GM18511 (cell line): ENCODE measurements around the gene CTNNBIP1.
A peak's percentile ranks its signal among the peaks of the same experiment; 100 is the strongest.

Experiments used
- ATAC-seq: cut with Tn5 transposase; IDR thresholded peaks from one replicate; pipeline ENCODE4 v1.9.1; 2021; ENCODE audit warnings: mild to moderate bottlenecking, moderate library complexity; ENCODE audit not compliant: unreplicated experiment

Gene CTNNBIP1

DNA sequence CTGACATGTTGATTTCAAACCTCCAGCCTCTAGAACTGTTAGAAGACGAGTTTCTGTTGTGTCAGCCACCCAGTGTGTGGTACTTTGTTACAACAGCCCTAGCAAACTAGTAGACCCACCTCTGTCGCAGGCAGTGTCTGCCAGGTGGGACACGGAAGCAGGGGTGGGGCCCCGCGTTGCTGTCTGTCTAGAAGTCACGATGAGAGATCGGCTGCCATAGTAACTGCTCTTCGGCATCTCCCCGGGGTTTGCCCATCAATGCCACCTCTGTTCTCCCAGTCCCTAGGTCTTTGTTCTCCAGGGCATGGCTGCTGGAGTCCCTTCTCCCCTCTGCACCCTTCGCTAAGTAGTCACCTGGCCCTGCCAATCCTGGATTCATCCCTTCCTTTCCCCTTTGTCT lies 71.1 kb downstream of the CTNNBIP1 start:
- ATAC-seq = no peak

GRCh38 chr1:9836632-9836960 lies 73.5 kb downstream of the CTNNBIP1 start:
- ATAC-seq = no peak

DNA sequence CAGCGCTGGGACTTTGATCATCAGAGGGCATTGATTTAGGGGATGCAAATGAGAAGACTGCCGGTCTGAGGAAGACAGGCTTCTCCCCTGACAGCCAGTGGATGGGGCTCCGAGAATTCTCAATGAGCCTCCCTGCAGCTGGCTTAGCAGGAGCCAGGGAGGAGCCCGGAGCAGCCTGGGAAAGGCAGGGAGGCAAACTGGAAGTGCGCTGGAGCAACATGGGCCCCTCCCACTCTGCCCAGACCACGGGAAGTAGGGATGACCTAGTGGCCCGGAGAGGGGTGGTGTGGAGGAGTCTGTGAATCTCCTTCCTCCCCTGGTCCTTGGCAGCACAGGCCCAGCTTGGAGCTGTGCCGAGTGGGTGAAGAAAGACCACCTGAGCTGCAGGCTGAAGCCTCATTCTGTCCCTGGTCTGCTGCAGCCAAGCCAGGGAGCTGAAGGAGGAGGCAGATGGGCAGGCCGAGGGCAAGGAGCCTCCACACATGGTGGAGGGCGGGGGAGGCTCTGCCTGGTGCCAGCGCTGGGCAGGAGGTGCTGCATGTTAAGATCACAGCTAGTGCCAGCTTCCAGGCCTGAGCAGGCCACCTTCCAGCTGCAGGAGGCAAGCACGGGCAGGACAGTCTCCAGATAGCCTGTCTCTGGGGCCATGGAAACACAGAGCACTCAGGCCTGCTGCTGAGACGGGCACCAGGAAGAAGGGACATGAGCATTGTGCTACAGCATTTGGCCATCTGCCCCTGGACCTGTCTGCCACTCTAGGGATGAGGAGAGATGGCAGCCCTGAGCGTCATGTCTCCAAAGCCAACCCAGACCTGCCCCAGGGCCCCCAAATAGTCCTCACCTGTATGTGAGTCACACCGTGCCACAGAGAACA lies 74.1 kb downstream of the CTNNBIP1 start:
- no peak for ATAC-seq

- ATAC-seq = no peak
Measured at GRCh38 chr1:9835404-9835757, 74.7 kb downstream of the CTNNBIP1 start.

DNA sequence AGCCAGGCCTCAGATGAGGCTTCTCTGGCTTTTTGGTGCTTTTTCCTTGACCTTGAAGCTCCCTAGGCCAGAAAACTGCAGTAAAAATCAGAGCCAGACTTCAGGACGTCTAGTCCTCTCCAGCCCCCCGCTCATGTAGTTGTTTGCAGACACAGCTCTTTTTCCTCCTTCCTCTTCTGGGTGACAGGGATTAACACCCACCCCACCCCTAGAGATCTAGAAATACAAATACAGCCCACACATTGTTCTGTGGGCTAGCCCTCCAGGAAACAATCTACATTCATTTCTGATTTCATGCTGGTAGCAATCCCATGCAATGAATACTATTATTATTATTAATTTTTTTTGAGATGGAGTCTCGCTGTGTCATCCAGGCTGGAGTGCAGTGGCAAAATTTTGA lies 76.4 kb downstream of the CTNNBIP1 start:
- ATAC-seq = no peak

DNA sequence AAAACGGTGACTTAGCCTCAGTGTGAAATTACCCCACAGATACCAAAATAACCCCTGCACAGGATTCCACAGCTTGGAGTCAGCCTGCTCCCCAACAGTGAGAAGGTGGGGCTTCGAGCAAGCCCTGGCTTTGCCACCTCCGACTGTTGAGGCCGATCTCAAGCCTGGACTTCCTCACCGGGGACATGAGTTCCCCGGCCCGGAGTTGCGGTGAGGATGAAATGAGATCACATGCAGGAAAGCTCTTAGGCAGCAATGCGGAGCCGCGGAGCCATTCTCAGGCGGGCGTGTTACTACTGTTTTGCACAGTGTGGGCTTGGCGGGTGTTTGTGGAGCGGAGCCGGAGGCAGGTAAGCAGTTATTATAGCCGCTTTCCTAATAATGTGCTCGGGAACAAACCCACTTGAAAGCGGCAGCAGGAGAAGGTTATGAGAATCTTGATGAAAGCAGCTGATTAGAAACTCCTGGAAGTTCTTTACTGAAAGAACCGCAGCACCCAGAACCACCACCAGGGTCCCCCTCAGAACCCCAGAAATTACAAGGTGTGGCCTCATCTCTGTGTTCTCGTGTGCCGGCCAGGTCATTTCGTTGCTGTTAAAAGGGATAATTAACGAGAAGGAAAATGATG lies 82.4 kb downstream of the CTNNBIP1 start:
- ATAC-seq = no peak

- no peak for ATAC-seq
Measured at GRCh38 chr1:9826616-9827015, 83.5 kb downstream of the CTNNBIP1 start.

DNA sequence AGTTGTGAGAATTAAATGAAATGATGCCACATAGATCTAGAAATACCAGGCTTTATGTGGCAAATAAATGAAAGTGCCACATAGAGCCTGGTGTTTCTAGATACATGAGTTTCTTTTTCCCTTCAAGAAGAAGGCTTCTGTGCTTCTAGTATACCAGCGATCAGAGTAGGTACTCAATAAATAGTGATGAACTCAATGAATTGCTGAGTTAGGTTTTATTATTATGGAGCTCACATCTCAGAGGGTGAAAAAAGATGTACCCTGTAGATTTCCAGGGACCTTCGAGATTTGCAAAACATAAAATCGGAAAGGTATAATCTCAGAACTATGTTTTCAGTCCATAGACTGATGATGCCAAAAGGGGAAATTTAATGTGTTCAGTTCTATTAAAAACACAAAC lies 84.0 kb downstream of the CTNNBIP1 start:
- ATAC-seq = no peak

- ATAC-seq = no peak
Measured at GRCh38 chr1:9825093-9826074, 84.7 kb downstream of the CTNNBIP1 start.

DNA sequence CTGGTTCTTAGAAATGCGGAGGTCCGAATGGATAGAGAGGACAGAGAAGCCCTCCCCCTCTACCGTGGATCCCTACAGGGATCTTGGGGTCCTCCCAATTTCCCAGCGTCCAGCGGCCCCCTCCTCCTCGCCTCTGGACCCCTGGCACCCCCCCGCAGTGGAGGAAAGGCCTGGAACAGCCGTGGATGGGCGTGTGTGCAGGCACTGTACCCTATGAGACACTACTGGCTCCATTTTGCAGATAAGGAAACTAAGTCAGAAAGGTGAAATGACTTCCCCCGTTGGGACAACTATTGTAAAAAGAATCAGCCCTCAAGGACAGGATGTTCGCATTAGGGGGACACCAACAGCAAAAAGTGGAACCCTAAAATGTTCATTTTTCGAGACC lies 85.4 kb downstream of the CTNNBIP1 start:
- ATAC-seq = no peak

GRCh38 chr1:9823943-9824701 lies 85.9 kb downstream of the CTNNBIP1 start, which contains the start of gene CLSTN1:
Gene CLSTN1 (minus strand): TSS chr1:9823965. CDS start chr1:9823733, 232 bp downstream.
- ATAC-seq = peak; percentile 62

GRCh38 chr1:9823693-9823942 lies 86.5 kb downstream of the CTNNBIP1 start:
- ATAC-seq = no peak

- ATAC-seq = no peak
Measured at GRCh38 chr1:9822897-9823692, 87.0 kb downstream of the CTNNBIP1 start.

- ATAC-seq = no peak
Measured at GRCh38 chr1:9822490-9822889, 87.6 kb downstream of the CTNNBIP1 start.

GRCh38 chr1:9821710-9822109 lies 88.4 kb downstream of the CTNNBIP1 start:
- no peak for ATAC-seq

- no peak for ATAC-seq
Measured at GRCh38 chr1:9820521-9820920, 89.5 kb downstream of the CTNNBIP1 start.

DNA sequence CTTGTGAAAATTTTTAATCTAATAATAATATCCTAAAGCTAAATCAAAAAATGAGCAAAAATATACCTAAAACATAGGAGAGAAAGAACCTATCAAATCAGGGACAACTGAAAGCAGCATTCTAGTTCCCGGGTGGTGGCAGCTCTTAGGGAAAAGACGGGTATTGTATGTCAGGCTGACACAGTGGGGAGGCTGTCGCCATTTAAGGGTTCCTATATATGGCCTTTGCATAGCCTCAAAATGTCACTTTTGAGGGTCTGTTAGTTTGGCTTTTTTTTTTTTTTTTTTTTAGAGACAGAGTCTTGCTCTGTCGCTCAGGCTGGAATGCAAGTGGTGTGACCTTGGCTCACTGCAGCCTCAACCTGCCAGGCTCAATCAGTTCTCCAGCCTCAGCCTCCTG lies 92.3 kb downstream of the CTNNBIP1 start:
- no peak for ATAC-seq

DNA sequence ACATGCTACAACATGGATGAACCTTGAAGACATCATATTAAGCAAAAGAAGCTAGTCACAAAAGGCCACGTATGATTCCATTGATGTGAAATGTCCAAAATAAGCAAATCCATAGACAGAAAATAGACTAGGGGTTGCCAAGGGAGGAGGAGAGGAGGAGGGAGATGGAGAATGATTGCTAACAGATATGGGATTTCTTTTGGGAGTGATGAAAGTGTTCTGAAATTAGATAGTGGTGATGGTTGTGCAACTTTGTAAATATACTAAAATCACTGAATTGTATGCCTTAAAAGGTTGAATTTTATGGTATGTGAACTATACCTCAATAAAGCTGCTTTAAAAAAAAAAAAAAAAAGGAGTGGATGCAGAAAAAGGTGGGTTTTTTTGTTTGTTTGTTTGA lies 93.9 kb downstream of the CTNNBIP1 start:
- ATAC-seq = no peak

DNA sequence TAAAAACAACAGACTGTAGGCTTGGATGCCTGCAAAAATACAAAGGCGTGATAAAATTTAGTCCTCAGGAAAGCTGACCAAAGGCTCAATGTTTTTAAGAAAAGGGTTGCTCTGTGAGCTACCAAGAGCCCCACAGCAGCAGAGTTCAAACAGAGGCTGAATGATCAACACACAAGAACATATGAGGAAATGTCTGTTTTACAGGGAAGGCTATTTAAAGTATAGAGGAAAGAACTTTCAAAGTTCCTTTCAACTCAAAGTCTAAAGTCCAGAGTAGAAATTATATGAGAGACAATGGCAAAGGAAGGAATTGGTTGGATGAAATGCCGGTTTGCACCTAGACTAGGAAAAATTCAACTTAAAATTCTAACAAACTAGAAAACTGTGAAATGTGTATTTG lies 94.9 kb downstream of the CTNNBIP1 start:
- no peak for ATAC-seq

DNA sequence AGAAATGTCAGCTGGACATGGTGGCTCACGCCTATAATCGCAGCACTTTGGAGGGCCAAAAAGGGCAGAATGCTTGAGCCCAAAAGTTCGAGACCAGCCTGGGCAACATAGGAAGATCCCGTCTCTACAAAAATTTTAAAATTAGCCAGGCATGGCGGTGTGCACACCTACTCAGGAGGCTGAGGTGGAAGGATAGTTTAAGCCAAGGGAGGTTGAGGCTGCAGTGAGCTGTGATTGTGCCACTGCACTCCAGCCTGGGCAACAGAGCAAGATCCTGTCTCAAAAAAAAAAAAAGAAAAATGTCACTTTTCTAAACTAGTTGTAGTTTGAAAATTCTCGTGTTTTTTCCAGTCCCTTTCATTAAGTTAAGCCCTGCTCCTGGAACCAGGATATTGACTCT lies 95.5 kb downstream of the CTNNBIP1 start:
- no peak for ATAC-seq
